Middle frontal gyrus (tissue), 1 donor: Measurements from ENCODE around the gene NKX6-2.
"Not testable (repeated sequence)": the region's sequence is repeated elsewhere in the genome, so short reads cannot be mapped to it uniquely, and the experiment has no call there.

Experiments used
- DNase-seq: peaks from one replicate; pipeline ENCODE4 v3.0.0-alpha.2; 2015; ENCODE audit warnings: low spot score; ENCODE audit errors: extremely low spot score

NKX6-2 gene

DNA sequence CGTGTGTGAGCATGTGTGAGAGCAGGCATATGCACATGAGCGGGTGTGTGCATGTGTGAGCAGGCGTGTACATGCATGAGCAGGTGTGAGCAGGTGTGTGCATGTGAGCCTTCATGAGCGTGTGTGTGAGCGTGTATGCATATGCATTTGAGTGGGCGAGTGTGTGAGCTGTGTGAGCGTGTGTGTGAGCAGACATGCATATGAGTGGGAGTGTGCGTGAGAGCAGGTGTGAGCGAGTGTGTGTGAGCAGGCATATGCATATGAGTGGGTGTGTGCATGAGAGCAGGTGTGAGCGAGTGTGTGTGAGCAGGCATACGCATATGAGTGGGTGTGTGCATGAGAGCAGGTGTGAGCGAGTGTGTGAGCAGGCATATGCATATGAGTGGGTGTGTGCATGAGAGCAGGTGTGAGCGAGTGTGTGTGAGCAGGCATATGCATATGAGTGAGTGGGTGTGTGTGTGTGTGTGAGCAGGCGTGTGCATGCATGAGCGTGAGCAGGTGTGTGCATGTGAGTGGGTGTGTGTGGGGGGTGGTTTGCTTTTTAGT is 30.7 kb downstream of the NKX6-2 start:
- no peak for DNase-seq

DNA sequence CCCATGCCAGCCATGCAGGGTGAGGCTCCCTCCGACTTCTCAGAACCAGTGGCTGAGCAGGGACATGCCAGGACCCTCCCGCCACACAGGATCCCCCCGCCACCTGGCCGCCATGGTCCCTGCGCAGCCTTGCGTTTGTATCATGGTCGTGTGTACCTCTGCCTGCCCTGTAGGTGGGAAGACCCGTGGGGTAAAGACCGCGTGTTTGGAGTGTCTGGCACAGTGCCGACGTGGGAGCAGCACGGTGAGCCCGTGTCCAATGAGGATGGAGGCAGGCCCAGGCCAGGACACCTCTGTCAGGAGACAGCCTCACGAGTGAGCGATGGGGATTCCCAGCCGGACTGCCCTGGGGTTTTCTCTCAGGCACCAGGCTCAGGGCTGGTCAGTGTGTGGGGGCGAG is 31.9 kb downstream of the NKX6-2 start:
- DNase-seq = no peak

DNA sequence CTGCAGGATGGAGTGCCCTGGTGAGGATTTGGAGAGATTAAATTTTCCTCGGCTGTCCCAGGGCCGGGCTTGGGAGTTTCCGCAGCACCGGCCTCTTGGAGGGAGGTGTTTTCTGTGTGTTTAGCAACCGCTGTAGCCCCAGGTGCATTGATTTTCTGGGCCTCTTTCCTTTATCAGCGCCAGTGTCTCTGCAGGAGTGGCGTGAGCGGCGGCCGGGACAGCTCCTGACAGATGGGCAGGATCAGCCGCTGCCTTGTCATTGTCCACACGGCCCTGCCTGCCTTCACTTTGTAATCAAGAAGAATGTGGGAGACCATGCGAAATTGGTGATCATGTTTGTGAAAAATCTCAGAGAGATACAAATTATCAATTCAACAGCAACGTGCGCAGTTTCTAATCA is 32.4 kb downstream of the NKX6-2 start:
- no peak for DNase-seq

DNA sequence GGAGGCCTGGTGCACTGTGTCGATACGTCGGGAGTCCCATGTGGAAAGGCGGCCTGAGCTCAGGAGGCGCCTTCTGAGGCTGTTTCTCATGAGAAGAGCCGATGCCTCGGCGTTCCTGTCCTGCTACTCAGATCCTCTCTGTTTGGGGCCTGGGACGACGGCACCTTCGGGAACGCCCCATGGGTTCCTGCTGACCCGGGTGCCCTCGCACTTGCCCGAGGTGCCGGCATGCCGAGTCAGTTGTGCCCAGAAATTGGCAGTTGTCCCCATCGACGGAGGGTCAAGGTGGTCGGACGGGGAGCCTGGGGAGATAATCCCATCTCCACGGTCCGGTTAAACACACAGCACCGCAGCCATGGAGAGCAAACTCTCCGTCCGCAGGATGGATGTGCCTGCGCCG is 33.0 kb downstream of the NKX6-2 start:
- DNase-seq = no peak

DNA sequence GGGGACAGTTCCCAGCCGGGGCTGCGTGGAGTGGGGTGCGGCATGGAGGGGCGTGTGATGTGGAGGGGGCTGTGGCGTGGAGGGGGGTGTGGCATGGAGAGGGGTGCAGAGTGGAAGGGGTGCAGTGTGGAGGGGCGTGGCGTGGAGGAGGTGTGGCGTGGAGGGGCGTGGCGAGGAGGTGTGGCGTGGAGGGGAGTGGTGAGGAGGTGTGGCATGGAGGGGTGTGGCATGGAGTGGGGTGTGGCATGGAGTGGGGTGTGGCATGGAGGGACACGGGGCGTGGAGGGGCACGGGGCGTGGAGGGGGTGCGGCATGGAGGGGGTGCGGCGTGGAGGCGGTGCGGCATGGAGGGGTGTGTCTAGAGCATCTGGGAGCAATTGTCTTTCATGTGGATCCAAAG is 33.6 kb downstream of the NKX6-2 start:
- no peak for DNase-seq

DNA sequence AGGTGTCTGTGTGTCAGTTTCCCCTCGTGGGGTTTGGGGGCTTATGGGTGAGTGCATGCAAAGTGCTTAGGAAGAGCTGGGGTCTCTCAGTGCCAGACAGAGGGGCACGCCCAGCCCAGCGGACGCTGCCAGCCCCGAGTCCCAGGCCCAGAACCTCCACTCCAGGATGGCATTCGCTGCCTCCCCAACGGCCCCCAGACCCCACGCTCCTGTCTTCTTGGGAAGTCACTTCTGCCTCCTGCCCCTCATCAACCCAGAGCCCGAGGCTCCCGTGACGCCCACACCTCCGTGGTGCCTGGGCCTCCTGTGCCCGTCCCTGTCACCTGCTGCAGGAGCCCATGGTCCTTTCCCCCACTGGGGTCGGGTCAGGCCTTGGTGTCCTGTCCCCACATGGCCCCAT is 35.0 kb downstream of the NKX6-2 start:
- no peak for DNase-seq

DNA sequence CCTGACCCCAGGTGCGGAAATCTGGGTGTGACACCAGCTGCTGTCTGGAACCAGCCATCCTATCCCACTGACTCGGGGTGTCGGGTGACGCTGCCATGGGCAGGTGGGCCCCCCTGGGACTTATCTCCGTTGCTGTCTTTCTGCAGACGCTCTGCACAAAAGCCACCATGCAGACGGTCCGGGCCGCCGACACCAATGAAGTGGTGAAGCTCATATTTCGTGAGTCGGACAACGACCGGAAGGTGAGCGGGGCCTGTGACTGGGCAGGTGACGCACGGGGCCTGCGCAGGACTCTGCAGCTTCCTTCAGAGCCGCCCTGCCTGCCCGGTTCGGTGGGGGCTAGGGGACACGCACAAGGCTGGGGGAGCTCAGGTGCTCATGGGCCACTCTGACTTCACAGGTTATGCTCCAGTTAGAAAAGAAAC is 36.6 kb downstream of the NKX6-2 start:
- no peak for DNase-seq

DNA sequence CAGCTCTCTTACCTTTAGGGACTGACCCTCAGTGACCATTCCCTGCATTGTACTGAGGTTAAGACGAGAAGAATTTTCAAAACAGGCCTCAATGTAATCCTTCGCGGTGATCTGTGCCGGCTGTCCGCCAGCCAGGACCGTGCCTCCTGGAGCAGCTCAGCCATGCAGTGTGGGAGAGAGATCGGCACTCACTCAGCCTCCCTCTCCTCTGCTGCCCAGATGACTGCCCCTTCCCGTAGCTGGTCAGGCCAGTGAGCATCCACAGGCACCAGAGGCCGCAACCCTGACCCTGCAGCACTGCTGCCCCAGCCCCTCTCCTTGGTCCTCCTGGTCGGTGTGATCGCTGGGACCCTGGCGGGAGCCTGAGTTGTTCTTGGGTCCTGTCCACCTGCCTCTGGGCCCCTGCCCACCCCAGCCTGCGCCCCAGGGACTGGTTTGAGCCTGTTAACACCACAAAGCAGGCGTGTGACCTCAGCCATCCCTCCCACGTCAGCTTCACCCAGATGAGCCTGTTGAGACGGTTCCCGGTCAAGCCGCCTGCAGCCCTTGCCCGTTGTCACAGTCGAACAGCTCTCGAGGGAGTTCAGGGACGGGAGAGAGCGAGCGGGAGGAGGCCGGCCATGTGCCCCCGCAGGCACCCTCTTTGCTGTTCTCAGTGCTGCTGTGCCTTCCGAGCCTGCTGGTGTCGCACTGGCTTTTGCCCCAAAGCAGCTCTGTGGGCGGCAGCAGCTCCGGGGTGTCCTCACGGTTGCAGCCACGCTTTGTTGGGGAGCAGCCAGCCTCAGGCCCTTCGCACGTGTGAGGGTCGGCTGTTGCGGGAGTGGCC is 37.2 kb downstream of the NKX6-2 start:
- no peak for DNase-seq

DNA sequence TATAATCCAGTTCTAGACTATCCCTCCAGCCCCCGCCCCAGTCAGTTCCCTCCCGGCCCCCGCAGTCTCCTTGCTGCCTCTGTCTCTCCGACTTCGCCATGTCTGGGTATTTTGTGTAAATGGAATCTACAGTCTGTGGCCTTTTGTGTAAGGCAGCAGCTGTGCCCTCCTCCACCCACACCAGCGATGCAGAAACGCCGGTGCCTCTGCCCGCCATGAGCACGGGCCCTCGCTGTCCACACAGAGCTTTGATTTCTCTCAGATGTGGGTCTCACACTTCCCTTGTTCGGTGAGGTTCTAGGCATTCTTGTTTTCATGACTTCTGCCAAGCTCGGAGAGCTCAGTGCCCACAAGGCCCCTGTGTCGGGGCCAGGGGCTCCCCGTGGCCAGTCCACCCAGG is 37.8 kb downstream of the NKX6-2 start:
- no peak for DNase-seq

DNA sequence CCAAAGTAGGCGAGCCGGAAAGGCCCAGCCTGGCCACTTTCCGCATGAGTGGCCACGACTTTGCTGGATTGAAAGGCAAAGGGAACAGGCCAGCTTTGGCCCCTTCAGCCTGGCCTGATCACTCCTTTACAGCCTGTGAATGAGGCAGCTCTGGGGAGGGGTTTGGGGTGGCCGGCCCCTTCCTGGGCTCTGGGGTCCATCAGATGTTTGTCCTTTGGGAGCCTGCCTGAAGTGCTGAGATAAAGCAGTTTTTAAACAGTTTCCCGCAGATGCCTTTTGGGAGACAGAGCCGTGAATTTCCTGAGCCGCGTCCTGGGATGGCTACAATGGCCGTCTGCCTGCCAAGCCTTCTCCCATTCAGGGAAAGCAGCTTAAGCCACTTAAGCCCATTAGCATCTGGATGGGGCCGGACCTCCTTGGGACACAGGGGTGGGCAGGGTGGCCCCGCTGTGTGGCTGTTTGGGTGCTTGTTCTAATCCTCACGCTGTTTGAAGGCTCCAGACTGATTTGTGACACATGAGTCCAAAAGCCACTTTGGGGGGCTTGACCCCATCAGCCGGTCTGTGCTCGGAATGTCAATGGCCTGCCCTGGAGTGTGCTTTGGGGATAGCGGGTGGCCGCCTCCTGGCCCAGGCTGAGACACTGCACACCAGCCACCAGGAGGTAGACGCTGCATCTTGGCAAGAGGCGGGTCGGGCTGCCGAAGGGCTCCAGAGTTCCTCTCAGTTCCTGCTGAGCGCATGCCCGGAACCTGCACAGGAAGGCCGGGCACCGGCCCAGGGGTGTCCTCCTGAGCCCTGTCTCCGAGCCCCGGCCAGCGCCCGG is 38.9 kb downstream of the NKX6-2 start:
- DNase-seq = no peak

DNA sequence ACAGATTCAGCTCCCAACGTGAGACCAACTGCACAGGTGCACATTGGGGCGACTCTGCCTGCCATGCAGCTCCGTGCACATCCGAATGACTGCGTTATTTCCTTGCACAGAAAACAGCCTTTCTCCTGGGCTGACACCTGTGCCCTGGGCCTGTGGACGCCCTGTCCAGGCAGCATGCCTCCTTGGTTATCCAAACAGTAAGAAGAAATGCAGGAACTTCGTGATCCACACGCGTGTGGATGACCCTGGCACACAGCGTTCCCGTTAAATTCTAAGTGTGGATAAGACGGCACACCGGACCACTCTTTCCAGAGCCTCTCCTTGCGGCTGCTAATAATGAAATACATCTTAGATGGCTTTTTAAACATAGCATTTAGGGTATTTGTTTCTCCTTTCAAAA is 39.6 kb downstream of the NKX6-2 start:
- no peak for DNase-seq

DNA sequence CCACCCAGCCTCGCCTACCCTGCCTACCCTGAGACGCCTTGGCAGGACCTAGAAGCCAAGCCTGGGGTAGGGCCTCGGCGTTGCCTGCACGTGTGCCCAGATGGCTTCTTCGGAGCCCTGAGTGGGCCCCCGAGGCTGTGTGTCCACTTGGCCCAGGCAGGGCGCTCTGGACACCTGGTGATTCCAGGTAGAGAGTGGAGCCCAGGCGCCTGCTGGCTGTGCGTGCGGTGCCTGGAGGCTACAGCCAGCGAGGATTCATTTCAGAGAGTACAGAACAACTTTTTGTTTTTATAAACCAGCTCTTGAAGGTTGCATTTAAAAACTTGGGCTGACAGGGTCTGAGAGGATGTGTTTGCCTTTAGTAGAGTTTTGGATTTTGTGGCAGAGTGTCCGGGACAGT is 40.0 kb downstream of the NKX6-2 start:
- no peak for DNase-seq

DNA sequence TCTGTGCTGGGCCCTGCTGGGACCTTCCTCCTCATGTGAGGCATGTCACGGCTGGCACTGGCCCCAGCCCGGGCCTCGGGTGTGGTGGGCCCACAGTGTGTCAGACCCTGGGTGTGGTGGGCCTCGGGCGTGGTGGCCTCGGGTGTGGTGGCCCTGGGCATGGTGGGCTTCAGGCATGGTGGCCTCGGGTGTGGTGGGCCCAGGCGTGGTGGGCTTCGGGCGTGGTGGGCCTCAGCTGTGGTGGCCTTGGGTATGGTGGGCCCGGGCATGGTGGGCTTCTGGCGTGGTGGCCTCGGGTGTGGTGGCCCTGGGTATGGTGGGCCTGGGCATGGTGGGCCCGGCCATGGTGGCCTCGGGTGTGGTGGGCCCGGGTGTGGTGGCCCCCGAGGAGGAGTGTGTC is 40.4 kb downstream of the NKX6-2 start:
- DNase-seq = no peak

DNA sequence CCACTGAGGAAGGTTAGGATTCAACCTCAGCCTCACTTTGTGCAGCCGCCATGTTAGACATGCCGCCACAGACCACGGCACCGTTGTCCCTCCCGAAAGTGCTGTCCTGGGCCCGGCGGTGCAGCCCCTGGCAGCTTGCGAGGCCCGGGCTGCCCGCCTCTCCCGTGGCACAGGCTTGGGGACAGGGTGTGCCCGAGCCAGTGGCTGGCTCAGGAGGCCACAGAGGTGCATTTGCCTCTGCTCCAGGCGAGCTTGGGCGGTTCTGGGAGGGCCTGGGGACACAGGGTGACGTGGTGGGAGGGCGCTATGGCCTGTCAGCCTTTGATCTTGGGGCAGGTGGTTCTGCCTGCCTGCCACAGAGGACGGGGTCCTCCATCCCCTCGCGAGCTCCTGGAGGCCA is 41.1 kb downstream of the NKX6-2 start:
- DNase-seq = no peak

DNA sequence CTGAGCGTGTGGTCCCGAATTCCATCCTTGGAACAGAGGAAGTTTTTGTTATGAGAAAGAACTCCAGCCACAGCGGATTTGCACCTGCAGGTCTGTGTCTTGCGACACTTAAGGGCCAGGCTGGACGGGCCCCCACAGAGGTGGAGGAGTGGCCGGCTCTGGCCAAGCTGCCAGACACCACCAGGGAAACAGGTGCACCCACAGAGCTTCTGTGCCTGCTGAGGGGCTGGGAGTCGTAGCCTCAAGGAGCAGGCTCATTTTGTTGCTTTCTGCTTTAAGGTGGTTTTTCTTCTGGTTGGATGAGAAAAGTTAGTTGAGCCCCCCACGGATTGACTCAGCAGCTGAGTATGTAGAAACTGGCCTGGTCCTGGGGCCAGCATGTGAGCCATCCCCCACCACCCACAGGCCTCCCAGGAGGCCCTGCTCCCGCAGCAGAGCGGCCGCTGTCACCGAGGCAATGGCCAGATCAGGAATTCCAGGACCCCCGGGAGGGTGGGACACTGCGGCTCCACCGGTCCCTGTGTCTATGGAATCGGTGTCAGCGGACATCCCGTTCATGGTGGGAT is 41.9 kb downstream of the NKX6-2 start:
- DNase-seq = no peak

DNA sequence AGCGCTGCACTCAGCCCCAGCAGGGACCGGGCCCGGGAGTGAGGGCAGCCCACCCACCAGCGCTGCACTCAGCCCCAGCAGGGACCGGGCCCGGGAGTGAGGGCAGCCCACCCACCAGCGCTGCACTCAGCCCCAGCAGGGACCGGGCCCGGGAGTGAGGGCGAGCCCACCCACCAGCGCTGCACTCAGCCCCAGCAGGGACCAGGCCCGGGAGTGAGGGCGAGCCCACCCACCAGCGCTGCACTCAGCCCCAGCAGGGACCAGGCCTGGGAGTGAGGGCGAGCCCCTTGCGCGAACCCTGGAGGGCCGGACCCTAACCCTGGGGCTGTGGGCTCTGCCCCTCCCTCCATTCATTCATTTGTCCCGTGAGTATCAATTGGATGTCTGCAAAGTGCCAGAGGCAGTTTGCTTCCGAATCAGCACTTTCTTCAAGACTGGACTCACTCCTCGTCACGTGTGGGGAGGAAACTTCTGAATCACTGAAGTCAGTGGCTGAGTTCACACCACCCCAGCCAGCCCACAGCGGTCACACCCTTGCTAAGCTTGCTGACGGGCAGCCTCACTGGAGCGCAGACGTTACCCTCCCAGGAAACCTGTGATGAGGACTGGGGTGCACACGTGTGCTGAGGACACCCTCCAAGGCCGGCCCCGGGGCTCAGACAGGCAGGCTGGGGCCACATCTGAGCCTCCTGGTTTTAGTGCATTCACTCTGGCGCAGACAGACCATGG is 42.6 kb downstream of the NKX6-2 start:
- DNase-seq = not testable (repeated sequence)

DNA sequence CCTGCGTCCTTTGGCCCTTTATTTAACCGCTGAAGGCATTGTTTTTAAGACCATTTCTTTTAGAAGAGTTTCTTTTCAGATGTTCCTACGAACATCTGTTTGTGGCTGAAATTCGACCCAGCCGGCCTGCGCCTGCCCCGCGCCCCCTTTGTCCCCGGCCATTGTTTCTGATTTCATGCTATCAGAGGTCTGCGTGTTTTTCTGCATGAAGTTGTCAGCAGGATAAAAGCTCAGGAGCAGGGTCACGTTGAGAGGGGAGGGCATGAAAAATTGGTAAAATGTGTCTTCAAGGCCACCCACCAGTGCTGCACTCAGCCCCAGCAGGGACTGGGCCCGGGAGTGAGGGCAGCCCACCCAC is 43.1 kb downstream of the NKX6-2 start:
- no peak for DNase-seq

DNA sequence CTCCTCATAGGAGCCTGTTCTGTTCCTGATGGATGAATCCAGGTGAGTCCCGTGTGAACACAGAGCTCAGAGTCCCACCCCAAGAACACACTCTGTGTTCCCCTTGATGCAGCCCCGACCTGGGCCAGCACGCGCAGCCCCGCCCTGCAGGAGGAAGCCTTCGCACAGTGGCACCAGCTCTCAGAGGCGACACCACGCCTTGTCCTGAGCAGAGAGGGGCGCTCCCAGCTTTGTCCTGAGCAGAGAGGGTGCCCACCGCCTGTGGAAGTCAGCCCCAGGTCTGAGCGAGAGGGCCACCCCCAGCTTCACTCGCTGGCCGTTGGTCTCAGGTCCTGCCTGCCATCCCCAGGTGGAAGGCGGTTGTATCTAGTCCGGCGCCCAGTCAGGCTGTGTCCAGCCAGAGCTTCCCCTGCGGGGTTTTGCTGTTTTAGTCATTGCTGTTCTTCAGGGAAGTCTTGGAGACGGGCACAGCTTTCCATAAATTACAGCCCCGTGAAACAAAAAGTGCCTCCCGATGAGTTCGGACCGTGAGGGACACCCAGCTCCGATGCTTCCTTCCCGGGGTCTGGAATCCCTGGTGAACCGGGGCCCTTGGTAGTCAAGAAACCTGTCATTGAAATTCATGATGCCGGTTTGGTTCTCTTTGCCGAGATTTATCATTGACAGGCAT is 43.6 kb downstream of the NKX6-2 start:
- no peak for DNase-seq

DNA sequence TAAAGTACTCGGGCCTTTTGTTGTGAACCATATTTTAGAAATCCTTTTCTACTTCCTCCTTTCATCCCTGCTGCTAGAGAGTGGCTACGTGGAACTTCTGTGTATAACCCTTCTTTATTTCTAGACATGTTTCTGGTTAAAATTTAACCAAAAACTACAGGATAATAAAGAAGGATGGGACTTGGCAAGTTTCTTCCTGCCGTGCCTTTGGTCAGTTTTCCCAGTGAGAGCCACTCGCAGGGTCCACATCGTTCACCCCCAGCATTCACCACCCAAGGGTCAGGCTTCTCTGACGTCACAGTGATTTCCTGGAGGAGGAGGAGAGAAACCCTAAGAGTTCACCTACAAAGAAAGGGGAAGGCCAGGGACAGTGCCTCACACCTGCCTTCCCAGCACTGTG is 45.4 kb downstream of the NKX6-2 start:
- no peak for DNase-seq

DNA sequence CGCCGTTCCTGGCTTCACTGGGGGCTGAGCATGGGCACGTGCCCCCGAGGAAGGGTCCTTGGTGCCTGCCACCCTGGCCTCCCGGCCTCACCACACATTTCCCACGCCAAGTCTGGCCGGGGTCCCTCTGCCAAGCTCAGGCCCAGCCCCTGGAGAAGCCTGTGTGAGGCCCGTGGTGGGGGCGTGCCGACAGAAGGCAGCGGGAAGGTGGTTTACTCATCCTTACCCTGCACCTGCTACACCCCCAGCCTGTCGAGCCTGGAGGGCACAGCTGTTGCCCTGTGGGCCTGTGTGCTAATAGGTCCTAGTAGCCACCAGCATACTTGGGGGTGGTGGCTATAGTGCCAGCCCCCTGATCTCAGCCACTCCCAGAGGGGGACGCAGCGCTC is 46.7 kb downstream of the NKX6-2 start:
- DNase-seq = no peak
